Measurements from ENCODE around the gene FRMD5.
"Not testable (repeated sequence)": the region's sequence is repeated elsewhere in the genome, so short reads cannot be mapped to it uniquely, and the experiment has no call there.

Gene FRMD5

DNA sequence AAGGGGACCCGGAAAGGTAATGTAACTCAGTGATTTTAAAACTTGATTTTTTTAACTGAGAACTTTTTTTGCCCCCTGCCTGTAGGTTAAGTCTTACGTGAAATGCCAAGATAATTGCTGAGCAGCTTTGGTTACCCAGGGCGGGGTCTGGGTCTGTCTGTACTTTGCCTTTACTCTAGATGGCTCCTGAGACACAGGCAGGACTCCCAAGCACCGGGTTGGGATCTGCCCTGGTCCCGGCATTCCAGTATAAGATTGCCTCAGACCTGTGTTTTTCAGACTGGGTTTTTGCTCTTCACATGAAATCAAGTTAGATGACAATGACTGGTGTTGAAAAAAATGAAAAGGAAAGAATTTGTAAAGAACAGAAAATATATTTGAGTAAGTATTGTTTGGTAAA is 328.0 kb downstream of the FRMD5 start:
- no peak overlapping the region for H3K27ac ChIP-seq (ENCODE audit: low read length)
- no peak overlapping the region for H3K4me3 ChIP-seq (ENCODE audit: low read length in 2 of 2)
- peaks cover 2 to 3% of the 10 kb centered on the region in 2 donors for H3K36me3 ChIP-seq (ENCODE audit: control insufficient read depth in 2 of 2, insufficient read depth in 2 of 2, low read length in 2 of 2)
- H3K9me3 ChIP-seq (ENCODE audit: control insufficient read depth in 2 of 2, low read length in 2 of 2): no peaks in the 10 kb centered on the region
- no peak overlapping the region for H3K9ac ChIP-seq (ENCODE audit: low read length in 2 of 2)
- H3K4me1 ChIP-seq (ENCODE audit: control insufficient read depth, insufficient read depth, low read length): no peaks in the 10 kb centered on the region
- no peaks in the 10 kb centered on the region for H3K27me3 ChIP-seq (ENCODE audit: control insufficient read depth in 1 of 2, insufficient read depth in 2 of 2, low read length in 2 of 2)

DNA sequence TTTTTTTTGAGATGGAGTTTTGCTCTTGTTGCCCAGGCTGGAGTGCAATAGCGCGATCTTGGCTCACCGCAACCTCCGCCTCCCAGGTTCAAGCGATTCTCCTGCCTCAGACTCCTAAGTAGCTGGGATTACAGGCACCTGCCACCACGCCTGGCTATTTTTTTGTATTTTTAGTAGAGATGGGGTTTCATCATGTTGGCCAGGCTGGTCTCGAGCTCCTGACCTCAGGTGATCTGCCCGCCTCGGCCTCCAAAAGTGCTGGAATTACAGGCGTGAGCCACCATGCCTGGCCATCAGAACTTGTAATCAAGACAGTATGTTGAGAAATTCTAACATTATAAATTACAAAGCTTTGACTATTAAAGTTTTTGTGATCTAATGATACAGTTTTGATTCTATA is 328.4 kb downstream of the FRMD5 start:
- H3K27me3 ChIP-seq (ENCODE audit: control insufficient read depth in 1 of 2, insufficient read depth in 2 of 2, low read length in 2 of 2); H3K9ac ChIP-seq (ENCODE audit: low read length in 2 of 2); H3K27ac ChIP-seq (ENCODE audit: low read length): not testable (repeated sequence)

DNA sequence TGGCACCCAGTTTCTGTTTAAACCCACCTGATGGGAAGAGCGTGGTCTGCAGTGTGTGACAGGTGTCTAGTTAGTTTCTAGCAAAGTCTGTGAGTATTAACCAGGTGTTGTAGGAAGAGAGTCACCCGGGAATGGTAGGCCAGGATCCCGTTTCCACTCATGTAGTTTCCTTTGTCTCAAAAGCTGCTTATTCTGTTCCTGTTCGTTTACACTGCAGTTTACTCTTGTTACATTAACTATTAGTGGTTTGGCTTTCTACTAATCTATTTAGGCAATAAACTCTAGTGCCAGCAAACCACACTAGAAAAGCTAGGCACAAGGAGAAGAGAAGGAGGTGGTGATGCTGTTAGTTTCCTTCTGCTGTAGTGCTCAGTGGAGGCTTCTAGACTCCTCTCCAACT is 335.5 kb downstream of the FRMD5 start:
- Histone ChIP-seq H3K4me1 (ENCODE audit: control insufficient read depth, insufficient read depth, low read length) (no peaks in the 10 kb centered on the region), H3K9ac (ENCODE audit: low read length in 2 of 2) (no peak overlapping the region), H3K27me3 (ENCODE audit: control insufficient read depth in 1 of 2, insufficient read depth in 2 of 2, low read length in 2 of 2) (no peaks in the 10 kb centered on the region), H3K9me3 (ENCODE audit: control insufficient read depth in 2 of 2, low read length in 2 of 2) (no peaks in the 10 kb centered on the region), H3K27ac (ENCODE audit: low read length) (no peak overlapping the region), H3K36me3 (ENCODE audit: control insufficient read depth in 2 of 2, insufficient read depth in 2 of 2, low read length in 2 of 2) (peaks cover 5 to 10% of the 10 kb centered on the region in 2 donors), H3K4me3 (ENCODE audit: low read length in 2 of 2) (no peak overlapping the region)

More for the DNA sequence above, 328.4 kb downstream of the FRMD5 start:
- H3K4me3 ChIP-seq (ENCODE audit: low read length in 2 of 2); H3K4me1 ChIP-seq (ENCODE audit: control insufficient read depth, insufficient read depth, low read length); H3K9me3 ChIP-seq (ENCODE audit: control insufficient read depth in 2 of 2, low read length in 2 of 2); H3K36me3 ChIP-seq (ENCODE audit: control insufficient read depth in 2 of 2, insufficient read depth in 2 of 2, low read length in 2 of 2): not testable (repeated sequence)

DNA sequence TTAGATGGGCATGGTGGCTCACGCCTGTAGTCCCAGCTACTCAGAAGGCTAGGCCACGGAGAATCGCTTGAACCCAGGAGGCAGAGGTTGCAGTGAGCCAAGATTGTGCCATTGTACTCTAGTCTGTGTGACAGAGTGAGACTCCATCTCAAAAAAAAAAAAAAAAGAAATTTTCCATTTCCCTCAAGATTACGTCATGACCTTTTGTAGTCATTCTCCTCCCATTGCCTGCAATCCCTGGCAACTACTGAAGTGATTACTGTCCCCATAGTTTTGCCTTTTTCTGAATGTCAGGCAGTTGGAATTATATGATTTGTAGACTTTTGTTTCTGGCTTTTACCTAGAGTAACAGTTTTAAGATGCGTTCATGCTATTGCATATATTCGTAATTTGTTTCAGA is 340.3 kb downstream of the FRMD5 start:
- Histone ChIP-seq H3K9ac (ENCODE audit: low read length in 2 of 2) (no peak overlapping the region), H3K4me1 (ENCODE audit: control insufficient read depth, insufficient read depth, low read length) (no peaks in the 10 kb centered on the region), H3K27ac (ENCODE audit: low read length) (no peak overlapping the region), H3K4me3 (ENCODE audit: low read length in 2 of 2) (no peak overlapping the region), H3K9me3 (ENCODE audit: control insufficient read depth in 2 of 2, low read length in 2 of 2) (no peaks in the 10 kb centered on the region), H3K36me3 (ENCODE audit: control insufficient read depth in 2 of 2, insufficient read depth in 2 of 2, low read length in 2 of 2) (peaks cover 10 to 11% of the 10 kb centered on the region in 2 donors), H3K27me3 (ENCODE audit: control insufficient read depth in 1 of 2, insufficient read depth in 2 of 2, low read length in 2 of 2) (no peaks in the 10 kb centered on the region)

DNA sequence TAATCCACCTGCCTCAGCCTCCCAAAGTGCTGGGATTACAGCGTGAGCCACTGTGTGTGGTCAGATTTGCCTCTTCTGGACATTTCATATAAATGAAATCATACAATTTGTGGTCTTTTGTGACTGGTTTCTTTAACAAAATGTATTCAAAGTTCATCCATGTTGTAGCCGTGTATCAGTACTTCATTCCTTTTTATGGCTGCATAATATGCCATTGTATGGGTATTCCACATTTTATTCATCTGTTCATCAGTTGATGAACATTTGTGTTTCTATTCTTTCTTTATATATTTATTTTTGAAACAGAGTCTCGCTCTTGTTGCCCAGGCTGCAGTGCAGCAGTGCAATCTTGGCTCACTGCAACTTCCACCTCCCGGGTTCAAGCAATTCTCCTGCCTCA is 342.5 kb downstream of the FRMD5 start:
- no peaks in the 10 kb centered on the region for H3K27me3 ChIP-seq (ENCODE audit: control insufficient read depth in 1 of 2, insufficient read depth in 2 of 2, low read length in 2 of 2)
- no peaks in the 10 kb centered on the region for H3K4me1 ChIP-seq (ENCODE audit: control insufficient read depth, insufficient read depth, low read length)
- H3K9ac ChIP-seq (ENCODE audit: low read length in 2 of 2): no peak overlapping the region
- no peaks in the 10 kb centered on the region for H3K9me3 ChIP-seq (ENCODE audit: control insufficient read depth in 2 of 2, low read length in 2 of 2)
- H3K4me3 ChIP-seq (ENCODE audit: low read length in 2 of 2): no peak overlapping the region
- no peak overlapping the region for H3K27ac ChIP-seq (ENCODE audit: low read length)
- H3K36me3 ChIP-seq (ENCODE audit: control insufficient read depth in 2 of 2, insufficient read depth in 2 of 2, low read length in 2 of 2): peaks cover 5 to 6% of the 10 kb centered on the region in 2 donors

DNA sequence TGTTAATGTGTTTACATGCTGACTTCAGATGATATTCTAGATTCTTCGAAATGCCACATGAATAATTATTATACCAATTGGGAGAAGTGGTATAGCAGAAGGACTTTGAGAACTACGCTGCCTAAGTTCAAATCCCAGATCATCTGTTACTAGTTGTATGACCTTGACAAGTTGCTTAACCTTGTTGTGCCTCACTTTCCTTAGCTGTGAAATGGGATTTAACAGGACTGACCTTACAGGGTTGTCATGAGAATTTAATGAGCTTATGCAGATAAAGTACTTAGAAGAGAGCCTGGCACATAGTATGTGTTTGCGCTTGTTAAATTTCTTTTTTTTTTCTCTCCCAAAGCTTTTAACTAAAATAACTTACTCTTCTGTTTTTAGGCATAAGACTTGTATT is 343.8 kb downstream of the FRMD5 start:
- H3K4me3 ChIP-seq (ENCODE audit: low read length in 2 of 2): no peak overlapping the region
- no peaks in the 10 kb centered on the region for H3K9me3 ChIP-seq (ENCODE audit: control insufficient read depth in 2 of 2, low read length in 2 of 2)
- H3K4me1 ChIP-seq (ENCODE audit: control insufficient read depth, insufficient read depth, low read length): no peaks in the 10 kb centered on the region
- no peak overlapping the region for H3K9ac ChIP-seq (ENCODE audit: low read length in 2 of 2)
- no peak overlapping the region for H3K27ac ChIP-seq (ENCODE audit: low read length)
- H3K27me3 ChIP-seq (ENCODE audit: control insufficient read depth in 1 of 2, insufficient read depth in 2 of 2, low read length in 2 of 2): no peaks in the 10 kb centered on the region
- peaks cover 5 to 6% of the 10 kb centered on the region in 2 donors for H3K36me3 ChIP-seq (ENCODE audit: control insufficient read depth in 2 of 2, insufficient read depth in 2 of 2, low read length in 2 of 2)

DNA sequence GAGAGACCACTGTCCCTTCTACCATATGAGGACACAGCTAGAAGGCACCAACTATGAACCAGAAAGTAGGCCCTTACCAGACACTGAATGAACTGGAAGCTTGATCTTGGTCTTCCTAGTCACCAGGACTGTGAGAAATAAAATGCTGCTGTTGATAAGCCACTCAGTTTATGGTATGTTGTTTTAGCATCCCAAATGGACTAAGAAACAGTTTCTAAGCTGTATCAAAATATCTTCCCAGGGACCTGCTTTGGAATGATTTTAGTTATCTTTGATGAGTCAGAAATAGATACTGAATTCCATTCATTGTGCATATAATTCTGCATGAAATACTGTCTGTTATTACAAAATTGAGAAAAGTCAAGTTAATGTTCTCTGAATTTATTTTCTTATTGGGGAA is 349.6 kb downstream of the FRMD5 start:
- Histone ChIP-seq H3K9ac (ENCODE audit: low read length in 2 of 2) (no peak overlapping the region), H3K36me3 (ENCODE audit: control insufficient read depth in 2 of 2, insufficient read depth in 2 of 2, low read length in 2 of 2) (peaks cover 0 to 7% of the 10 kb centered on the region in 2 donors), H3K4me3 (ENCODE audit: low read length in 2 of 2) (no peak overlapping the region), H3K9me3 (ENCODE audit: control insufficient read depth in 2 of 2, low read length in 2 of 2) (no peaks in the 10 kb centered on the region), H3K27ac (ENCODE audit: low read length) (no peak overlapping the region), H3K4me1 (ENCODE audit: control insufficient read depth, insufficient read depth, low read length) (no peaks in the 10 kb centered on the region), H3K27me3 (ENCODE audit: control insufficient read depth in 1 of 2, insufficient read depth in 2 of 2, low read length in 2 of 2) (no peaks in the 10 kb centered on the region)

DNA sequence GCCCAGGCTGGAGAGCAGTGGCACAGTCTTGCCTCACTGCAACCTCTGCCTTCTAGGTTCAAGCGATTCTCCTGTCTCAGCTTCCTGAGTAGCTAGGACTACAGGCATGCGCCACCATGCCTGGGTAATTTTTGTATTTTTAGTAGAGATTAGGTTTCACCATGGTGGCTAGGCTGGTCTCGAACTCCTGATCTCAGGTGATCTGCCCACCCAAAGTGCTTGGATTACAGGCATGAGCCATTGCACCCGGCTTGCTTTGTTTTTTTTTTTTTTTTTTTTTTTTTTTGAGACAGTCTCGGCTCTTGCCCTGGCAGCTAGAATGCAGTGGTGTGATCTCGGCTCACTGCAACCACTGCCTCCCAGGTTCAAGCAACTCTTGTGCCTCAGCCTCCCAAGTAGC is 362.6 kb downstream of the FRMD5 start:
- not testable (repeated sequence) for H3K27ac ChIP-seq (ENCODE audit: low read length); H3K27me3 ChIP-seq (ENCODE audit: control insufficient read depth in 1 of 2, insufficient read depth in 2 of 2, low read length in 2 of 2); H3K9me3 ChIP-seq (ENCODE audit: control insufficient read depth in 2 of 2, low read length in 2 of 2); H3K9ac ChIP-seq (ENCODE audit: low read length in 2 of 2); H3K4me3 ChIP-seq (ENCODE audit: low read length in 2 of 2); H3K36me3 ChIP-seq (ENCODE audit: control insufficient read depth in 2 of 2, insufficient read depth in 2 of 2, low read length in 2 of 2); H3K4me1 ChIP-seq (ENCODE audit: control insufficient read depth, insufficient read depth, low read length)

DNA sequence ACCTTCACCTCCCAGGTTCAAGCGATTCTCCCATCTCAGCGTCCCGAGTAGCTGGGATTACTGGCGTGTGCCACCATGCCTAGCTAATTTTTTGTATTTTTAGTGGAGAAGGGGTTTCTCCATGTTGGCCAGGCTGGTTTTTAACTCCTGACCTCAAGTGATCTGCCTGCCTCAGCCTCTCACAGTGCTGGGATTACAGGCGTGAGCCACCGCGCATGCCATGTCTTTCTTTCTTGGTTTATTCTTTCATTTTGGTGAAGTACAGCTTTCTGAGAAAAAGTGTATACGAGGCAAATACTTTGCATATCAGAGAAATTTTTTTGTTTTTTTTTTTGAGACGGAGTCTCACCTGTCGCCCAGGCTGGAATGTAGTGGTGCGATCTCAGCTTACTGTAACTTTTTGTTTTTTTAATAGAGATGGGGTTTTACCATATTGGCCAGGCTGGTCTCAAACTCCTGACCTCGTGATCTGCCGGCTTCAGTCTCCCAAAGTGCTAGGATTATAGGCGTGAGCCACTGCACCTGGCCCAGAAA is 363.5 kb downstream of the FRMD5 start:
- H3K36me3 ChIP-seq (ENCODE audit: control insufficient read depth in 2 of 2, insufficient read depth in 2 of 2, low read length in 2 of 2); H3K9me3 ChIP-seq (ENCODE audit: control insufficient read depth in 2 of 2, low read length in 2 of 2); H3K27me3 ChIP-seq (ENCODE audit: control insufficient read depth in 1 of 2, insufficient read depth in 2 of 2, low read length in 2 of 2); H3K9ac ChIP-seq (ENCODE audit: low read length in 2 of 2); H3K4me3 ChIP-seq (ENCODE audit: low read length in 2 of 2); H3K27ac ChIP-seq (ENCODE audit: low read length); H3K4me1 ChIP-seq (ENCODE audit: control insufficient read depth, insufficient read depth, low read length): not testable (repeated sequence)

DNA sequence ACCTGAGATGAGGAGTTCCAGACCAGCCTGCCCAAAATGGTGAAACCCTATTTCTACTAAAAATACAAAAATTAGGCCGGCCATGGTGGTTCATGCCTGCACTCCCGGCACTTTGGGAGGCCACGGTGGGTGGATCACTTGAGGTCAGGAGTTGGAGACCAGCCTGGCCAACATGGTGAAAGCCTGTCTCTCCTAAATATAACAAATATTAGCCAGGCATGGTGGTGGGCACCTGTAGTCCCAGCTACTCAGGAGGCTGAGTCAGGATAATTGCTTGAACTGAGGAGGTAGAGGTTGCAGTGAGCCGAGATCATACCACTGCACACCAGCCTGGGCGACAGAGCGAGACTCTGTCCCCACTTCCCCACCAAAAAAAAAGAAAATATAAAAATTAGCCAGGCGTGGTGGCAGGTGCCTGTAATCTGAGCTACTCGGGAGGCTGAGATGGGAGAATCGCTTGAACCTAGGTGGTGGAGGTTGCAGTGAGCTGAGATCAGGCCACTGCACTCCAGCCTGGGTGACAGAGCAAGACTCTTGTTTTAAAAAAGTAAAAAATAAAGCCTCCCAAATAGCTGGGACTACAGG is 364.3 kb downstream of the FRMD5 start:
- not testable (repeated sequence) for H3K4me3 ChIP-seq (ENCODE audit: low read length in 2 of 2); H3K4me1 ChIP-seq (ENCODE audit: control insufficient read depth, insufficient read depth, low read length); H3K36me3 ChIP-seq (ENCODE audit: control insufficient read depth in 2 of 2, insufficient read depth in 2 of 2, low read length in 2 of 2); H3K27me3 ChIP-seq (ENCODE audit: control insufficient read depth in 1 of 2, insufficient read depth in 2 of 2, low read length in 2 of 2); H3K27ac ChIP-seq (ENCODE audit: low read length); H3K9ac ChIP-seq (ENCODE audit: low read length in 2 of 2); H3K9me3 ChIP-seq (ENCODE audit: control insufficient read depth in 2 of 2, low read length in 2 of 2)

DNA sequence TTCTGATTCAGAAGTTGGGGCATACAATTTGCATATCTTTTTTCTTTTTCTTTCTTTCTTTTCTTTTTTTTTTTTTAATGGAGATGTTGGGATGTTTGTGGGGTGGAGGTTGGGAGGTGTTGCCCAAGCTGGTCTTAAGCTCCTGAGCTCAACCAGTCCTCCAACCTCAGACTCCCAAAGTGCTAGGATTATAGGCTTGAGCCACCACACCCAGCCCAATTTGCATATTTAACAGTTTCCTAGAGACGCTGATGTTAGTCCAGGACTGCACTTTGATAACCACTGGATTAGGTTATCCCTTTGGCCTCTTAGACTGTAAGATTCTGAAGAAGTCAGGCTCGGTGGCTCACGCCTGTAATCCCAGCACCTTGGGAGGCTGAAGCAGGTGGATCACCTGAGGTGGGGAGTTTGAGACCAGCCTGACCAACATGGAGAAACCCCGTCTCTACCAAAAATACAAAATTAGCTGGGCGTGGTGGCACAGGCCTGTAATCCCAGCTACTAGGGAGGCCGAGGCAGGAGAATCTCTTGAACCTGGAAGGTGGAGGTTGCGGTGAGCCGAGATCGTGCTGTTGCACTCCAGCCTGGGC is 365.0 kb downstream of the FRMD5 start:
- H3K9me3 ChIP-seq (ENCODE audit: control insufficient read depth in 2 of 2, low read length in 2 of 2); H3K4me1 ChIP-seq (ENCODE audit: control insufficient read depth, insufficient read depth, low read length): not testable (repeated sequence)

More for the DNA sequence above, 365.0 kb downstream of the FRMD5 start:
- H3K27me3 ChIP-seq (ENCODE audit: control insufficient read depth in 1 of 2, insufficient read depth in 2 of 2, low read length in 2 of 2); H3K4me3 ChIP-seq (ENCODE audit: low read length in 2 of 2); H3K27ac ChIP-seq (ENCODE audit: low read length); H3K9ac ChIP-seq (ENCODE audit: low read length in 2 of 2); H3K36me3 ChIP-seq (ENCODE audit: control insufficient read depth in 2 of 2, insufficient read depth in 2 of 2, low read length in 2 of 2): not testable (repeated sequence)

All from stomach smooth muscle (tissue), 2 donors.